Measurements from ENCODE around the gene LASP1NB.
"Not testable (repeated sequence)": the region's sequence is repeated elsewhere in the genome, so short reads cannot be mapped to it uniquely, and the experiment has no call there.

The LASP1NB gene

GRCh38 chr17:38896346-38896954, 29.0 kb upstream of the LASP1NB start:
- no peak for DNase-seq (ENCODE audit: extremely low read depth, low read depth)

GRCh38 chr17:38897176-38897575, 28.2 kb upstream of the LASP1NB start:
- DNase-seq (ENCODE audit: extremely low read depth, low read depth) = no peak

- DNase-seq (ENCODE audit: extremely low read depth, low read depth) = no peak
Measured at GRCh38 chr17:38897671-38898290, 27.6 kb upstream of the LASP1NB start.

- DNase-seq (ENCODE audit: extremely low read depth, low read depth) = no peak
Measured at GRCh38 chr17:38898291-38898679, 27.1 kb upstream of the LASP1NB start.

GRCh38 chr17:38898812-38899348, 26.5 kb upstream of the LASP1NB start:
- no peak for DNase-seq (ENCODE audit: extremely low read depth, low read depth)

GRCh38 chr17:38899421-38899820, 26.0 kb upstream of the LASP1NB start:
- DNase-seq (ENCODE audit: extremely low read depth, low read depth) = no peak

- no peak for DNase-seq (ENCODE audit: extremely low read depth, low read depth)
Measured at GRCh38 chr17:38900978-38901656, 24.3 kb upstream of the LASP1NB start.

- no peak for DNase-seq (ENCODE audit: extremely low read depth, low read depth)
Measured at GRCh38 chr17:38903404-38903803, 22.0 kb upstream of the LASP1NB start.

- DNase-seq (ENCODE audit: extremely low read depth, low read depth) = no peak
Measured at GRCh38 chr17:38904892-38905291, 20.5 kb upstream of the LASP1NB start.

- no peak for DNase-seq (ENCODE audit: extremely low read depth, low read depth)
Measured at GRCh38 chr17:38905375-38905774, 20.0 kb upstream of the LASP1NB start.

- no peak for DNase-seq (ENCODE audit: extremely low read depth, low read depth)
Measured at GRCh38 chr17:38906460-38907228, 18.8 kb upstream of the LASP1NB start.

GRCh38 chr17:38907930-38908675, 17.3 kb upstream of the LASP1NB start:
- no peak for DNase-seq (ENCODE audit: extremely low read depth, low read depth)

GRCh38 chr17:38908676-38909181, 16.7 kb upstream of the LASP1NB start:
- no peak for DNase-seq (ENCODE audit: extremely low read depth, low read depth)

GRCh38 chr17:38910325-38910724, 15.1 kb upstream of the LASP1NB start:
- no peak for DNase-seq (ENCODE audit: extremely low read depth, low read depth)

GRCh38 chr17:38911081-38911730, 14.2 kb upstream of the LASP1NB start:
- no peak for DNase-seq (ENCODE audit: extremely low read depth, low read depth)

GRCh38 chr17:38911731-38912081, 13.7 kb upstream of the LASP1NB start:
- not testable (repeated sequence) for DNase-seq (ENCODE audit: extremely low read depth, low read depth)

- DNase-seq (ENCODE audit: extremely low read depth, low read depth) = no peak
Measured at GRCh38 chr17:38912221-38912813, 13.1 kb upstream of the LASP1NB start.

GRCh38 chr17:38914741-38915638, 10.4 kb upstream of the LASP1NB start:
- no peak for DNase-seq (ENCODE audit: extremely low read depth, low read depth)
